ENCODE data around the gene ABCC4.

DNA sequence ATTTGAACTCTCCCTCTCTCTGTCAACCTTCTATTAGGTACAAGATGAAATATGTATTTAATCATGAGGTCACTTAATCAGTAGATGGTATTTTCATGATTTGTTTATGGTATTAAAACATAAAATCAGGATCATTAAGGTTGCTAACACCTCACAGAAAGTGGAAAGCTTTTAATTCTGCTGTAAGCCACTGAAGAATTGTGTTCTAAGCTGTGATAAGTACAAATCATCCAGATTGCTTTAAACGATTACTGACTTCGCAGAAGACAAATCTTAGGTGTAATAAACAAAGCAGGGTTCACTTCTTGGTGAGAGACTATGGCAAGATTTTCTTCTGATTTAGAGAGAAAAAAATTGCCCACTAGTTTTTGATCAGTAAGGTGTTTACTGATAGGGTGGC is 214.5 kb downstream of the ABCC4 start:
- TF ChIP-seq ZFX (IDR thresholded peaks at IDR 0.05) = no peak
- TF ChIP-seq, protein P1, sequence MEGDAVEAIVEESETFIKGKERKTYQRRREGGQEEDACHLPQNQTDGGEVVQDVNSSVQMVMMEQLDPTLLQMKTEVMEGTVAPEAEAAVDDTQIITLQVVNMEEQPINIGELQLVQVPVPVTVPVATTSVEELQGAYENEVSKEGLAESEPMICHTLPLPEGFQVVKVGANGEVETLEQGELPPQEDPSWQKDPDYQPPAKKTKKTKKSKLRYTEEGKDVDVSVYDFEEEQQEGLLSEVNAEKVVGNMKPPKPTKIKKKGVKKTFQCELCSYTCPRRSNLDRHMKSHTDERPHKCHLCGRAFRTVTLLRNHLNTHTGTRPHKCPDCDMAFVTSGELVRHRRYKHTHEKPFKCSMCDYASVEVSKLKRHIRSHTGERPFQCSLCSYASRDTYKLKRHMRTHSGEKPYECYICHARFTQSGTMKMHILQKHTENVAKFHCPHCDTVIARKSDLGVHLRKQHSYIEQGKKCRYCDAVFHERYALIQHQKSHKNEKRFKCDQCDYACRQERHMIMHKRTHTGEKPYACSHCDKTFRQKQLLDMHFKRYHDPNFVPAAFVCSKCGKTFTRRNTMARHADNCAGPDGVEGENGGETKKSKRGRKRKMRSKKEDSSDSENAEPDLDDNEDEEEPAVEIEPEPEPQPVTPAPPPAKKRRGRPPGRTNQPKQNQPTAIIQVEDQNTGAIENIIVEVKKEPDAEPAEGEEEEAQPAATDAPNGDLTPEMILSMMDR (conservative IDR thresholded peaks at IDR 0.05) = no peak
